Esophagus squamous epithelium (tissue), 4 donors: ENCODE results near the gene TBC1D3B.

Experiments used
- POLR2A ChIP-seq, 4 donors: fragments of 450-650 bp; IDR thresholded peaks; one replicate each; pipeline ENCODE4 v1.6.1; 2017; ENCODE audit warnings: antibody characterized with exemption in 4 of 4, mild to moderate bottlenecking in 4 of 4, moderate library complexity in 3 of 4
- TF ChIP-seq, protein P1 (sequence below), 6 experiments: fragments of 450-650 bp in 4 of 6; fragments of 200-600 bp in 2 of 6; sonication (generic) in 2 of 6; IDR thresholded peaks; one replicate each; pipeline ENCODE4 v1.5.1; 2016 to 2019; ENCODE audit warnings: antibody characterized with exemption in 6 of 6, mild to moderate bottlenecking in 4 of 6, moderate library complexity in 4 of 6

DNA sequence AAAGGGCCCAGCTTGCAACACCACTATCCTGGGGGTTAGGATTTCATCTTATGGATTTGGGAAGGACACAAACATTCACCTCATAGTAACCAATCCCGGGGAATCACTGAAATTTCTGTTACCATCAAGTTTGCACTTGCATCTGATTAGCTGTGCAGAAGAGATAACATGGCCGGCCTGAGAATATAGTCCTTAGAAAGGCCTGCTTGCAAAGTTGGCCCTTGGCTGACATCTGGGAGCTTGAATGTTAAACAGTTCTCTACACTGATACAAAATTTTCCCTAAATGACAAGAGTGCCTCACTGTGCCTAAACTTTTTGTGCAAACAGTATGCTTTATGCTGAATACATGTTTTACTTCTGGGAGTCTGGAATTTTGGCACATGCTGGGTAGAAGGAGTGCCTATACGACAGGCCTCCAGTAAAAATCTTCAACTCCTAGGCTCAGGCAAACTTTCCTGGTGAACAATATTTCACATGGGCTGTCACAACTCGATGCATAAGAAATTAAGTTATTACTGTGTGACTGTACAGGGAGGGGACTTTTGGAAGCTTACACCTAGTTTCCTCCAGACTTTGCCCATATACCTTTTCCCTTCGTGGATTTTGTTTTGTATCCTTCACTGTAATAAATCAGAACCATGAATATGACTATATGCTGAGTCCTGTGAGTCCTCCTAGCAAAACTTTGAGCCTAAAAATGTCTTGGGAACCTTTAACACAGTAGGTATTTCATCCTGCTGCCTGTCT is 31.3 kb downstream of the TBC1D3B start:
- TF ChIP-seq, protein P1, sequence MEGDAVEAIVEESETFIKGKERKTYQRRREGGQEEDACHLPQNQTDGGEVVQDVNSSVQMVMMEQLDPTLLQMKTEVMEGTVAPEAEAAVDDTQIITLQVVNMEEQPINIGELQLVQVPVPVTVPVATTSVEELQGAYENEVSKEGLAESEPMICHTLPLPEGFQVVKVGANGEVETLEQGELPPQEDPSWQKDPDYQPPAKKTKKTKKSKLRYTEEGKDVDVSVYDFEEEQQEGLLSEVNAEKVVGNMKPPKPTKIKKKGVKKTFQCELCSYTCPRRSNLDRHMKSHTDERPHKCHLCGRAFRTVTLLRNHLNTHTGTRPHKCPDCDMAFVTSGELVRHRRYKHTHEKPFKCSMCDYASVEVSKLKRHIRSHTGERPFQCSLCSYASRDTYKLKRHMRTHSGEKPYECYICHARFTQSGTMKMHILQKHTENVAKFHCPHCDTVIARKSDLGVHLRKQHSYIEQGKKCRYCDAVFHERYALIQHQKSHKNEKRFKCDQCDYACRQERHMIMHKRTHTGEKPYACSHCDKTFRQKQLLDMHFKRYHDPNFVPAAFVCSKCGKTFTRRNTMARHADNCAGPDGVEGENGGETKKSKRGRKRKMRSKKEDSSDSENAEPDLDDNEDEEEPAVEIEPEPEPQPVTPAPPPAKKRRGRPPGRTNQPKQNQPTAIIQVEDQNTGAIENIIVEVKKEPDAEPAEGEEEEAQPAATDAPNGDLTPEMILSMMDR (IDR thresholded peaks at IDR 0.05): no peak
- TF ChIP-seq POLR2A (IDR thresholded peaks at IDR 0.05): no peak
